Activated gamma-delta T cell treated with Interleukin-2 at 50 U/mL for 16 hours (primary cell): ENCODE data around the gene SBF2.

ENCODE experiments used
- DNase-seq: peaks from one replicate; pipeline ENCODE4 v3.0.0-alpha.2; 2020

The SBF2 gene

GRCh38 chr11:9790703-9791102 lies 503.3 kb downstream of the SBF2 start:
- no peak for DNase-seq

DNA sequence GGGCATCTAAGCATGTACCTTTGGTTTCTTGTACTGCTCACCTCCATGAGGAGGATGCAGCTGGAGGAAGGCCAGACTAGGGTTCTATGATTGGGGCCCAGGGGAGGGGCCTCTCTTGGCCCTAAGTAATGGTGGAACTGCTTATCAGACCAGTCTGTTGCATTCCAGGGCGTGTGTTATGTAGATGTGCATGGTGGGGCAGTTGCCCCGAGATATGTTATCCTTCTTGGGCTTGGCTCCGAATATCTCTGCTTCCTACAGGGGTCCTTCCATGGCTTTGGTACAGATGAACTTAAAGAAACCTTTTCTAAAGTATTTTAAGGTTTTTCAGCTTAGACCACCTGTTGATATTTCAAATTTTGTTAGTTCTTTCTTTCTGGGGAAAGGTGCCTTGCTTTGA lies 504.1 kb downstream of the SBF2 start:
- DNase-seq: no peak

DNA sequence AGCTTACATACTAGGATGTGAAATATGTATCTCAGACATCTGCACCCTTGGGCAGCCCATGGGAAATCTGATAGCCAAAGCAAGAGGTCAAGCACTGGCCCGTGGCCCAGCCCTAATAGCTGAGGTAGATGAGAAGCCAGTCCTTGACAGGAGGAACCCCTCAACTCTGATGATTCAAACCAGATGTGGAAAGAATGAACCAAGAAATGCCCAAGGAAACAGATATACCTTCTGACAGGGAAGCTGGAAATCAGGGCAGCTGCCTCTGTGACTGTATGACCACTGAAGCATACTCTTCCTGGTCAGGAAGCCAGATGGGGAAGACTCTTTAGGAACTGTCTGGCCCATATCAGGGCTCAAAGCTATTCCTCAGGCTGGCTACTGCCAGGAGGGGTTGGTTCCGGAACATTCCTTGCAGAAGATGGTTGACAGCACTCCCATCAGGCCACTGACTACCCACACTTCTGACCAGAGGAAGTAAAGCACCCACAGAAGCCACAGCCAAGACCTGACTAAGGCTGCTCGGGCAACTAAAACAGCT lies 506.0 kb downstream of the SBF2 start:
- no peak for DNase-seq

DNA sequence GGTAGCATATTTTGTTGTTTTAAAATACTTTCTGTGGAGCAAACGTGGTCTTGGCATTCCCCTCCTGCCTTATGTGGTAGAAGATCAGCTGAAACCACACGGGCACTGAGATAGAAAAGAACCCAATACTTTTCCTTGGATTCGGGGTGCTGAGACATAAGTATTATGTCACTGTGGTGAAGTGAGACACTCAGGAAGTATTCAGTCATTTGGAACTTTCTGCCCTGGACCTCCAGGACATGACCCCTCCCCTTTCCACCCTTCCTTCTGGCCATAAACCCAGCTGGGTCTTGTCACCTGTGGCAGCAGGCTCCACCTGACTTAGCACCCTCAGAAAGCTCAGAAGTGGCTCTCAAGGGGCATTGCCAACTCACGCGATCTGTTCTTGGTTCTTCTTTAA lies 506.8 kb downstream of the SBF2 start:
- no peak for DNase-seq

DNA sequence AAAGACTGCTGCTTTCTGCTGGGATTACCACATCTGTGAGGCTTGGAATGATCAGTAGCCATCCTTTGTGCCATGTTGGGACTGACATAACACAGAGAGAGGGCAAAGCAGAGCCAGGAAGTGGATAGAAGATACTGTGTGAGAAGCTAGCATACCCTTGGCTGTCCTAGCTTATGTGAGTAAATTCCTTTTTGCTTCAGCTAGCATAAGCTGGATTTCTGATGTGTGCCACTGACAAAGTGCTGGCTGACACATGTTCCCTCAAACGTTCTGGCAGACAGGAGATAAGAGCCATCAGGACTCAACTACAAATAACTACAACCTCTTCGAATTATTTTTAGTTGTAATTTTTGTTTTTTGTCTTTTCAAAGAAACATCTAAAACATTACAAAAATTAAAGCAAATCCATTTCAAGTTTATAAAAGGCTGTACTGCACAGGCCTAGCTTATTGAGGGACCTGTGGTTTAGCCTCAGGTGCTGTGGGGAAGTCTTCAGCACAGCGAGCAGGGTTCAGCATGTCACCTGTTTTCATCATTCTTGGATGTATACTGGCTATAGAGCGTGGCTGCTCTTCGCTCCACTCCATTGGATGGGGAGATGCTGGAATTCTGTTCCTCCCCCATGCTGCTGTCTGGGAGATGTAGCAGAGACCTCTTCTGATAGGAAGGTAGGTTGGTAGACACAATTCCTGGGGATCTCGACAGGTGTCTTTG lies 509.3 kb downstream of the SBF2 start:
- DNase-seq: no peak

DNA sequence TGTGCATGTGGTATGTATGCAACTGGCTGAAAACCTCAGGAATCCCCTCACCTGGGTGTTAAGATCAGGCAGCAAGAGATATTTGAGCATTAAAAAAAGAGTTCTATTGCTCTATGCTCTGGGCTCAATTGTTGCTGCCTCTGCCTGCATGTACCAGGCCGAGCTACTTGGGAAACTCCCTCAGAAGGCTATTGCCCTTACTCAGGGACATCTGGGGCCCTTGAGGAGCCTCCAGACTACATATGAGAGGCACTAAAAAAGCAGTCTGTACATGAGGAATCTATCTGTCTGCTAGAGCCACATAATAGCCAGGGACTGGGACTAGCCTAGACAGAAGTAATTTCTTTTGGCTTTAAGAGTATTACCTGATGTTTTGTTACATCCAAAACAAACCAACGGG lies 510.0 kb downstream of the SBF2 start:
- DNase-seq: no peak

GRCh38 chr11:9780929-9781328 lies 513.1 kb downstream of the SBF2 start:
- DNase-seq: no peak

DNA sequence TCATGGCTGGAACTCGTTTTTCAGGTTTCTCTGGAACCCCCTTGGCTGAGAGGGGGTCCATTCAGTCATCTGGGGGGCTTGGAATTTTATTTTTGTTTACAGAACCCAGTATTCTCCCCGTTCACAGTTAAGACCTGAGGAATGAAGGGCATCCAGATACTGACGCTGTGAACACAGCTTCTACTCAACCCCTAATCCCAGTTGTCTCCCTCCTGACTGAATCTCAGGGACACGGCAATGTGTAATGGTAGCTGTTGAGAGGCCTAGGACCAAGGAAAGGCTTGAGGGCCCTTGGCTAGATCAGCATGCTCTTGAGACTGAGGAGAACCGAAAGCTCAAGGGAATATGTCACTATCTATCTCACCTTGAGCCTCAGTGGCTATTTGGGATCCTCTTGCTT lies 516.5 kb downstream of the SBF2 start:
- DNase-seq: no peak

GRCh38 chr11:9777066-9777465 lies 517.0 kb downstream of the SBF2 start:
- no peak for DNase-seq

DNA sequence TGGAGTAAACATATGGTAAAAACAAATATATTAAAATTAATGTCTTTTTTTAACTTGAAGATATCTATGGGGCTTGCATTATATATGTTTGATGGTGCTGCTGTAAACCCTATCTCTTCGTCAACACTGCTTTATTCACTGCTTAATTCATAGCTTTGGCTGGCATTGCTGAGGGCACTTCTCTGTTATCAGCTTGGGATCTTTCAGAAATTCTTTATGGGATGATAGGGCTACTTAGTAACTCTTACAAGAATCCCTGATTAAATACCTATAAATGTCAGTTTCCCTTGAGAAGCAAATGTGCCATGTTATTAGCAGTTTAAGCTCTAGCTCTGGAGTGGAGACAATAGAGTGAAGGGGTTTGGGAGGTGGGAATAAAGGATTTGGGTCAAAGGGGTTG lies 517.8 kb downstream of the SBF2 start:
- DNase-seq: no peak

DNA sequence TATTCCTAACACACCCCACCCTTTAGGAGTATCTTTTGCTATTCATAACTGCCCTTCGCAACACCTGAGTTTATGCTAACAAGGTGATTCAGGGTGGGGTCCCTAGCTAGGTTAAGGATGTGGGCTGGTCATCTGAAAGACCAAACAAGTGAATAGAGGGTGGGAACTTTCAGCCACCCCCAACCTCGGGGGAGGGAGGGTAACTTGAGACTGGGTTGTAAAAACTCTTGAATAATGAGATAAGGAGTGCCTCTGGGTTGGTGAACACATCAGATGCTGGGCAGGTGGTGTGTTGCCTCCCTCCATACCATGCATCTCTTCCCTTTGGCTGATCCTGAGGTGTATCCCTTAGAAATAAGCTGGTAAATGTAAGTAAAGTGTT lies 518.6 kb downstream of the SBF2 start:
- DNase-seq: no peak

DNA sequence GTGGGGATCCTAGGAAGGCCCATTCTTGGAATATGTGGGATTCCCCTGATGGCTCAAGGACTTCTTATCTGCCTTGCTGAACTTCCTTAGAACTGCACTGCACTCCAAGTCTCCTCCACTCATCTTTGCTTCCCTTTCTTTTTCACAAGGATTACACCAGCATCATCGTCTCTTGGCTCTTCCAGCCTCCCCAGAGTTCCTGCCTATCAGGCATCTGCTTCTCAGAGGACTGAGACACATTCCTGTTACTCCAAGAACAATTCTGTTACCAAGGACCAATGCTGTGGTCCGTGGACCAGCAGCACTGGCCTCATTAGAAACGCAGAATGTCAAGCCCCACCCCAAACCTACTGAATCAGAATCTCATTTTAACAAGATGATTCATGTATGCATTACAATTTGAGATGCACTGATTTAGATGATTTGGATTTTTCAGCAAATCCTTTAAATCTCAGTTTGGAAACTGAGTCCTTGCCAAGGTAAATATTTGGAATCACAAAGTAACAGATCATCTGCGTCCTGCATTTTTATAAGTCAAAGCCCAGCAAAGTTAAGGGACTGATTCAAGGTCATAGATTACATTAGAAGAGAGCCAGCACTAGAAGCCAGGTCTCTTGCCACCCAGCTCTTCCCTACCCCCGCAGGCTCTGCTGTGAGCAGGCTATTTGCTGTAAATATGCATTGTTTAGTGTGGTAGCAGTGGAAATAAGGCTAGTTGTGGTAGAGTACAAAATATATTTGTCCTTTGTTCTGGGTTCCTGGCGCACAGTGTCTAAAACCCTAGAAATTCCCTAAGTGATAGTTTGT lies 519.2 kb downstream of the SBF2 start:
- no peak for DNase-seq

- no peak for DNase-seq
These were observed 519.9 kb downstream of the SBF2 start for GRCh38 chr11:9774109-9774508.

DNA sequence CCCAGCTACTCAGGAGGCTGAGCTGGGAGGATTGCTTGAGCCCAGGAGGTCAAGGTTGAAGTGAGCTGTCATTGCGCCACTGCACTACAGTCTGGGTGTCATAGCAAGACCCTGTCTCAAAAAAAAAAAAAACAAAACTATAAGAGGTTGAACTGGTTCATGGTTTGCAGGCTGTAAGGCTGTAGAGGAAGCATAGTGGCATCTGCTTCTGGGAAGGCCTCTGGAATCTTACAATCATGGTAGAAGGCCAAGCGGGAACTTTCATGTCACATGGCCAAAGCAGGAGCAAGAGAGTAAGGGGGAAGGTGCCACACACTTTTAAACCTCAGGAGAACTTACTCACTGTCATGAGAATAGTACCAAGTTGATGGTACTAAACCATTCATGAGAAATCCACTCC lies 520.5 kb downstream of the SBF2 start:
- DNase-seq: no peak

DNA sequence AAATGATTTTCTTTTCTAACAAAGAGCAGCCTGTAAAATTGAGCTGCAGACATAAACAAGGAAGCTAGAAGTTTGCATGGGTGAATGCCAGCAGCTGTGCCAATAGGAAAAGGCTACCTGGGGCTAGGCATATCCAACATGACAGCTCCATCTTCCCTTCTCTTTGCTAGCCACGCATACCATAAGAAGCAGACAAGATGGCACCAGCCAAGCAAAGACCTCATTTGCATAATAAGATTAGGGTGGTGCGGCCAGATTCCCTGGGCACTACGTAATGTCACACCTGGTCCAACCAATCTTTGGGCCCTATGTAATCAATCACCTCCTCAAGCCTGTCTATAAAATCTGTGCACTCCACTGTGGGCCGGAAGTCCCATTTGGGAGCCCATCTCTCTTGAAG lies 521.8 kb downstream of the SBF2 start:
- no peak for DNase-seq

- DNase-seq: no peak
These were observed 522.9 kb downstream of the SBF2 start for GRCh38 chr11:9771071-9771511.

DNA sequence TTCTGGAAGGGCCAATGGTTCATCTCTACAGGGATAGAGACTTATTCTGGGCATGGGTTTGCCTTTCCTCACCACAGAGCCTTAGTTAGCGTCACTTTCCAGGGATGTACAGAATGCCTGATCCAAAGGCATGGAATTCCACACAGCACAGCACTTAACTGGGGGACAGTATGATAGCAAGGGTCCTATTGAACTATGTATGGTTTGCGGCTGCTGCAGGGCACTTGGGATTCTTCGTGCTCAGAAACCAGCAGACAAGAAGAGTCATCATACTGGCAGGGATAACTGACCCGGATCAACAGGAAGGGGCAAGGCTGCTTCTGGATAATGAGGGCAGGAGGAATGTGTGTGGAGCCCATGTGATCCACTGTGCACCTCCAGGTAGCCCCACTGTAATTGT lies 524.4 kb downstream of the SBF2 start:
- no peak for DNase-seq

DNA sequence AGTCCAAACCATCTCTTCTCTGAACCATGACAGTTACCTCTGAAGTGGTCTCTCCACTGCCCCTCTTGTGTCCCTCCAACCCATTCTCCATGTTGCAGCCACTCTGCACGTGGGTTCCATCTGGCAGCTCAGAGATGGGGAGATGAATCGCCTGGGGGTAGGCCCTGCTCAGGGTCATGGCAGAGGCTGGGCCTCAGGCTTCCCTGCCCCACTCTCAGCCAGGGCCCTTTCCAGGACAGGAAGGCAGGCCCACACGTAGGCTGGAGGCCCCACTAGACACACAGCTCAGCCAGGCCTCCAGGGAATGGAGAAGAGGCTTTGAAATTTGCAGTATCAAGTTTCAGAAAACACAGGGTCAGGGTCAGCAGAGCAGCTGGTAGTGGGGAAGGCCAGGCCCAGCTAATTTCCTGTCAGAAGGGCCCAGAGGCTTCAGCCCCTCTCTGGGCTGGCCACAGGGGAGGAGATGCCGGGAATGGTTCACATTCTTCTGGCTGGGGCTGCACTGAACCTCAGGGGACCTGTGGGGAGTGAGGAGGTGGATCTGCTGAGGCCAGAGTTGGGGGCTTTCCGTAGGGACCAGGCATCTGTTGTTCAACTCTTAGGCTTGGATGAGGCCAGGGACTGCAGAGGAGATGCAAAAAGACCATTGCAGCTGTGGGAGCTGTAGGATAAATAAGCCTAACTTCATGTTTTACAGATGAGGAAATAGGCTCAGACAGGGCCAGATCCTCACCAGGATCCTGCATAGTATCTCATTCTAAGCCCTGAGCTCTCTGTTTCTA lies 528.5 kb downstream of the SBF2 start:
- DNase-seq: no peak

DNA sequence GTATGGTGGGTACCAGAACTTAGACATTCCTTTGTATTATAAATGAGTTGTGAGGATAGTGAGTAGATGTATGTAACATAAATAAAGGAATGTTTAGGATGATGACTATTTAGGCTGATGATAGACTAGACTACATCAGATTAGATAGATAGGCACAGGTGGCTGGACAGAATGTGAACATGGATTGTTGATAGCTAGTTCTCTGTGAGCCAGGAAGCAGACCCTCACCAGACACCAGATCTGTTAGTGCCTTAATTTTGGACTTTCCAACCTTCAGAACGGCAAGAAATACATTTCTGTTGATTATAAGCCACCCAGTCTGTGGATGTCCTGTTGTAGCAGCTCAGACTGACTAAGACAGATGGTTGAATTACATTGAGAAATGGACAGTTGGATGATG lies 530.7 kb downstream of the SBF2 start:
- DNase-seq: no peak

GRCh38 chr11:9762531-9762930 lies 531.5 kb downstream of the SBF2 start:
- DNase-seq: no peak

GRCh38 chr11:9761441-9761945 lies 532.5 kb downstream of the SBF2 start:
- no peak for DNase-seq

- DNase-seq: no peak
These were observed 533.8 kb downstream of the SBF2 start for GRCh38 chr11:9760193-9760575.

GRCh38 chr11:9759519-9760192 lies 534.4 kb downstream of the SBF2 start:
- DNase-seq: peak; percentile 86
